GM18868 (cell line): Measurements from ENCODE around the gene PF4V1.

Experiments used
- ATAC-seq: cut with Tn5 transposase; IDR thresholded peaks from one replicate; pipeline ENCODE4 v1.9.1; 2021; ENCODE audit warnings: mild to moderate bottlenecking, moderate library complexity; ENCODE audit not compliant: unreplicated experiment

The PF4V1 gene

DNA sequence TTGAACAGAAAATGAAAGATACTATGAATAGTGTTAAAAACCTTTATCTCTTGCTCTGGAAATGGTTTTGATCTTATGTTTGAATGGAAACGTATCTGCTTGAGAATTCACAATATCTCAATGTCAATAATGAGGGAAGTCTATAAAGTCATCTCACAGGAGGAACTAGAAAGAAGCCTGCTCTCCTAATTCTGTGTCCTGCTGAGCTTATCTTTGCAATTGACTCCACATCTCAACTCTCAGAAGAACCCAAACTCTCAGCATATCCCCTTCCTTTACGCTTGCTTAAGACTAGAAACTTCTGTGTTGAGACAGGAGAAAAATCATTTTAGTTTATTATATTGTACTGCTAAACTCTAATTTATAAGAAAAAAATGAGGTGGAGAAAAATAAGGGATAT lies 8.3 kb upstream of the PF4V1 start:
- ATAC-seq = no peak

DNA sequence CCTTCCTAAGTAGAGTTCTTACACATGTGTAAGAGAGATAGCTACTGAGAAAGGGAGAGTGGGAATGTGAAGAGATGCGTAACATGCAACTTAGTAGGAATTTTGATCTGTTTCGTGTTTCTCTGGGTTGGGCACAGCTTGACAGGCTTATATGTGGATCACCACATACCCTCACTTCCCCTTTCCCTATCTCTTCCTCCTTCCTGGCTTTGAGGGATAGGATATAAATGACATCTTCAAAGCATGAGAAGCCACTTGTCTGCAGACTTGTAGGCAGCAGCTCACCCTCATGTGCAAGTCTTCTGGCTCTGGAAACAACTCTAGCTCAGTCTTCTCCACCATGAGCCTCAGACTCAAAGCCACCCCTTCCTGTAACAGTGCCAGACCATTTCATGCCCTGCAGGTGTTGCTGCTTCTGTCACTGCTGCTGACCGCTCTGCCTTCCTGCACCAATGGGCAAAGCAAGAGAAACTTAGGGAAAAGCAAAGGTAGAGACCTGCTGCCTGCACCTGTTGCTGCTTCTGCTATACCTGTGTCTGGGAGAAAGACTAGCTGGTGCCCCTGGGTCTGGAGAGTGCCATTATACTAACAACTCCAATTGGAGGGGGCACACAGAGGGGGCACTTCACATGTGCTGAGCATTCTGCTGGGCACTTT lies 5.4 kb upstream of the PF4V1 start:
- ATAC-seq = no peak

DNA sequence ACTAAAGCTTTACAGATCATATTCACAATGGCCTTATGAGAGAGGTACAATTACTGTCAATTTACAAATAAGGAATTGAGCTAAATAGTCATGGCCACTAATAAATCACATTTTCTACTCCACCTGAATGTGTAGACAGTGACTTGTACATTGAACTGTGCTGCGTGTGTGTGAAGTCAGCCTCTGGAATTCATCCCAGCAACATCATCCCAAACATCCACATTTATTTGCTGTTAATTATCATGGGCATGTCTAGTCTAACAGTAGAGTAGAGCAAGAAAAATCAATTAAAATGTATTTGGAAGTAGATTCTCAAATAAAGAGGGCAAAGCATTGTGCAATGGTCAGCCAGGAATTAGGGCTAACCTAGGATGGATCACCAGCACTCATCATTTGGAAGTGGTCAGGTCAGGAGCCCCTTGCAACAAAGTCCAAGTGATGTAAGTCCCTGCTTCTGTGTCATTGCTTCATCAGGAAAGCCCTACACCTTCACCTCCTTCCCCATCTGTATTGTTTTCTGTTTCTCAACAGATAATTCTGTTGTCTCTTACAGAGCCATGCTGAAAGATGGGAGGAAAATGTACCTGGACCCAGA lies 4.8 kb upstream of the PF4V1 start:
- no peak for ATAC-seq

DNA sequence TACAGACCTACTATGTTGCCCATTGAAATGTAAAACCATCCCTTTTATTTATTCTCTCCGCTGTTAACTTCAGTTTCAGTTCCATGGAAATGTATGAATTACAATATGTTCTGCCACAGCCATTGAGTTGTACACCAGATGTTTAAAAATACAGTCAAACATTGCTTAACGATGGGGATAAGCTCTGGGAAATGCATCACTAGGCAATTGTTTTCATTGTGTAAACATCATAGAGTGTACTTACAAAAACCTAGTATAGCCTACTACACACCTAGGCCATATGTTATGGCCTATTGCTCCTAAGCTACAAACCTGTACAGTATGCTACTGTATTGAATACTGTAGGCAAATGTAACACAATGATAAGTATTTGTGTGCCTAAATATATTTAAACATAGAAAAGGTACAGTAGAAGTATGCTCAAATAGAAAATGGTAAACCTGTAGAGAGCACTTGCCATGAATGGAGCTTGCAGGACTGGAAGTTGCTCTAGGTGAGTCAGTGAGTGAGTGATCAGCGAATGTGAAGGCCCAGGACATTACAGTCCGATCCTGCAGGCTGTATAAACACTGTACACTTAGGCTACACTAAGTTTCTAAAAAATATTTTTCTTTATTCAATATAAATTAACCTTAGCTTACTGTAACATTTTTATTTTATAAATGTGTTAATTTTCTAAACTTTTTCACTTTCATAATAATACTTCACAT lies 2.7 kb upstream of the PF4V1 start:
- ATAC-seq = no peak

DNA sequence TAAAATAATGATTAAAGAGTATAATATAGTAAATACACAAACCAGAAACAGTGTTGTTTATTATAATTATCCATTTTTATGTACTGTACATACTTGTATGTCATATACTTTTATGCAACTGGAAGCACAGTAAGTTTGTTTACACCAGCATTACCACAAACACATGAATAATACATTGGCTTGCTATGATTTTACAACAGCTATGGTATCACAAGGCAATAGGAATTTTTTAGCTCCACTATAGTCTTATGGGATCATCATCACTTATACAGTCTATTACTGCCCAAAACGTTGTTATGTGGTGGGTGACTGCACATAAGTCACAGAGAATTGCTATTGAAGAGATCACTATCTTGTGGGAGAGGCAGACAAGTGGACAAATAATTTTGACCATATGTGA lies 1.8 kb upstream of the PF4V1 start:
- no peak for ATAC-seq

DNA sequence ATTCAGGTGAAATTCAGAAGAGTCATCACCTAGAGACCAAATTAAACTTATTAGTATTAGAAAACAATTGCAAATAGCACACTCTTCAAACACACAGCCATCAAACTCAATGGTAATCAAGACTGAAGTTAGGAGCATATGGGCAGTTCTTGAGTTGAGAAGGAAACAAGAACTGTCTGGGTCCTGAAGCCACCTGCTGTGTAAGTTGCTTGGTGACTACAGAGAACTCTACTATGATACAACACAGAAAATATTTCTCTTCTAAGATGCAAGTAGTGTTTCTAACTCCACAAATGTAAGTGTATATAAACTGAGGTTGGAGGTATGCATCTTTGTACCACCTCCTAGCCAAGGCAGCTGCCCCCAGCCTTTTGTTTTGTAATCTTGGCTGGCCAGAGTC lies 325 bp upstream of the PF4V1 start:
- ATAC-seq = no peak

DNA sequence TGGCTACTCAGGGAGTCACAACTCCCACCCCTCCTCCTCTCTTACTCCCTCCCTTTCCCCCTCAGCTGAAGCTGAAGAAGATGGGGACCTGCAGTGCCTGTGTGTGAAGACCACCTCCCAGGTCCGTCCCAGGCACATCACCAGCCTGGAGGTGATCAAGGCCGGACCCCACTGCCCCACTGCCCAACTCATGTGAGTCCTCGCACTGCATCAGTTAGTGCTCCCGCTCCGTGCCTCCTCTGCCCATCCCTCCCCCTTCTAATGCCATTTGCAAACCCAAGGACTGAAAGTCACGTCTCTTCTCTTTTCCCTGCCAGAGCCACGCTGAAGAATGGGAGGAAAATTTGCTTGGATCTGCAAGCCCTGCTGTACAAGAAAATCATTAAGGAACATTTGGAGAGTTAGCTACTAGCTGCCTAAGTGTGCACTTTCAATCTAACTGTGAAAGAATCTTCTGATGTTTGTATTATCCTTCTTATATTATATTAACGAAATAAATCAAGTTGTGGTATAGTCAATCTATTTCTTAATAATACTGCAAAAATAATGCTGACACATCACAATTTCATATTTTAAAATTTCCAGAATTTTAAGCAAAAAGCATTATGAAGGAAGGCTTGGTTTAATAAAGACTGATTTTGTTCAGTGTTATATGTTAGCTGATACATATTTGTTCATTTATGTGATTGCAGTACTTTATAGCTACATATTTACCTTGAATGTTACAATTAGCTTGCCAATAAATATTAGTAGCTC lies 800 bp downstream of the PF4V1 start:
- ATAC-seq = no peak

DNA sequence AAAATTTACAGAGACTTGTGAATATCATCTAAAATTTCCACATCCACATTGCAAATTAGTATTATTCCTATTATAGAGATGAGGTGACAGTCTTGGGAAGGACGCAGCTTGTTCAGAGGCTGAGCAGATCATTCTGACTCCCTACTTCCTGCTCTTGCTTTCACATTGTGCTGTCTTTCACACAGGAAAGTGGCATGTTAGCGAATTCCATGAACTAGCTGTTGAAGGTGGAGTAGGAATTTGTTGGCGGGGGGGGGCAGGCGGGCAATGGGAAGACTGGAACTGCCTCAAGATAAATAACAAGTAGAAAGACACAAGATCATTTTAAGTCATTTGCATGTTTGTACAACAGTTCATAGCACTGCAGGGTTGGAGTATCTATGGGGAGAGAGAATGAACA lies 2.3 kb downstream of the PF4V1 start:
- no peak for ATAC-seq

DNA sequence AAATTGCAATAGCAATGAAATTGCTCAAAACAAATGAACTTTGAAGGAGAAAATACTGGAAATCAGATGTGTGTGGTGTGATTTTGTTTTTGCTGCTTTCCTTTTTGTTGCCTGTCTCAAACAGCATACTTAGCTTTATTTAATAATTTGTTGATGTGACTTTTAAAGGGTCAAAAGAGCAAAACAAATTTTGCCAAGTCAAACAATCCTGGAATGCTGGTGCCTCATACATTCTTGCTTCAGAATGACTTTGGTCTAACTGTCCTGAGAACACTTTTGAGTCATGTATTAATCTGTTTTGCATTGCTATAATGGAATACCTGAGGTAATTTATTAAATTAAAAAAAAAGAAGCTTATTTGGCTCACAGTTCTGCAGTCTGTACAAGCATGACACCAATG lies 3.4 kb downstream of the PF4V1 start:
- ATAC-seq = no peak

DNA sequence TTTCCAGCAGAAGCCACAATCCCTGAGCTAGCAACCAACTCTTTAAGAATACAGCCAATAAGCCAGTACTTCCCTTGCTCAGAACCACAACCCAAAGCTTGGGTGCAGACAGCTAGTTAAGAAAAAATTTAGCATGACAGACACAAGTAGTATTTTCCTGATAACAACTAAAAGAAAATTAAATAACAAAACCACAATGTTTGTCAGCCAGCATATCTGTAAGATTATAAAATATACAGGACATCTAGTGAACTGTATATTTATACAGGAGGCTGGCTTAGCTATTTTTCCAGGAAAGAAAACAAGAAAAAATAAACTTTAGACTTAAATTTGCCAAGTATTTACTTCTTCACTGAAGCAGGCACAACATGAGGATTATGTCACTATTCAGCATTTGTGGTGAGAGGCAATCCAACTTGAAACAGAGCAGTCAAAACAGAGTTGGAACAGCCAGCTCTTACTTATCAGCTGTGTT lies 6.6 kb downstream of the PF4V1 start:
- ATAC-seq = no peak

DNA sequence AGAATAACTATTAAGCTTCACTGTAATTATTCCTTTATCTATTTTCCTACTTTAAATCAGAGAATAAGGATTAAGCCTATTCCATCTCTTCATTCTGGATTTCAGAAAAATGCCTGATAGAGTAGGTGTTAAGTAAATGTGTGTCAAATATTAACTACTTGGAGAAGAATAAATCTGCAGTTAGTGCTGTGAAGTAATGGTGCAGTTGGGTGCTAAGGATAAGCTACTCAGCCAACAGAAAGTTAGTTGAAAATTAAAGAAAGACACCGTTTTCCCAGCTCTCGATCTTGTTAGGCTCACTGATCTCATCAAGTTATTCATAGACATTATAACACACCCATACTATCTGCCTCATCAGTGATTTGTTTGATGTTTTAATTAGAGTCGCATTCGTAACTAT lies 7.1 kb downstream of the PF4V1 start:
- no peak for ATAC-seq

DNA sequence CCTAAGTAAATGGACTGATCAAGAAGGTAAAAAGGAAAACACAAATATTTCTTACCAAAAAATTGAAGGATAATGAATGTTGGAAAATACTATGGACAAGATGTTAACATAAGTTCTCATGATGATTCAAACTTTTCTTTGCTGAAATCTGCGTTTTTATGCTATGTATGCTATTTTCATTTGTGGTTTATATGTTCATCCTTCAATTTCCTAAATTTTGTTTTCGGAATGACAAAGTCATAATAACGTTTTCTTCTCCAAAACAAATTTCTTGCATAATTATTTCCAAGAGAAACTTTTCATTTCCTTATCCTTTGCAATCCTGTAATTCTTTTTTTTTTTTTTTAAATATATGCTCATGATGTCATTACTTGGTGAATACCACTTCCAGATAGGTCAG lies 7.8 kb downstream of the PF4V1 start:
- no peak for ATAC-seq

DNA sequence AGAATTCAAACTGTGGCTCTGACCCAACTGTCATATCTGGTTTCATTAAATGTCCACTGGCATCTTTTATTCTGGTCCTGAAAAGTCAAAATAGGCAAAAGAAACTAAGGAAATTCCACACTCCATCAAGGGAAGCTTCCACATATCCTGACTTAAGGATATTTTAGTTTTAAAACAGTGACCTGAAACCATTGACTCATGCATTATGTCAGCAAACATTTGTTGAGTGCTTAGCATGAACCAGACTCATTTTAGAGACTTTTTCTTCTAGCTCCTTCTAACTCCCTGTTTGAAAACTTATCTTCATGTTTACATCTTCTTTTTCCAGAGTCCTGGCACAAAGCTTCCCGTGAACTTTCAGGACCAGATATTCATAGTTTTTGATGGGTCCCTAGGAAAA lies 9.2 kb downstream of the PF4V1 start:
- ATAC-seq = no peak

DNA sequence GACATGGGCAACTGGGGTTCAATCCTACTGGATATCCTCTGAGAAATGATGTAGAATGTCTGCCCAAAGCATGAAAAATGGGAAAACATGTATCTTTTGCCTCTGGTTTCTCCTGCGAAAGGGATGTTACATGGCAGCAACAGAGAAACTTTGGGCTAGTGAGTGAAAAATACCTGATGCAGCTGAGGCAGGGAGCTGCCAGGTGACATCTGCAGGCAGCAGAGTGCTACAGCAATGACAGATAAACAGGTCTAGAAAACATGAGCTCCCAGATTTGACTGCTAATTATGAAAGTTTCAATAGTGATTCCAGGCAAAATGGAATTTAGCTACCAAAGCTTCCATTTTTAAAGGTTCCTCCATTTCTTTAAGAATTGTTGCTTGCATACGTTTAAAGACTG lies 11.3 kb downstream of the PF4V1 start:
- no peak for ATAC-seq

DNA sequence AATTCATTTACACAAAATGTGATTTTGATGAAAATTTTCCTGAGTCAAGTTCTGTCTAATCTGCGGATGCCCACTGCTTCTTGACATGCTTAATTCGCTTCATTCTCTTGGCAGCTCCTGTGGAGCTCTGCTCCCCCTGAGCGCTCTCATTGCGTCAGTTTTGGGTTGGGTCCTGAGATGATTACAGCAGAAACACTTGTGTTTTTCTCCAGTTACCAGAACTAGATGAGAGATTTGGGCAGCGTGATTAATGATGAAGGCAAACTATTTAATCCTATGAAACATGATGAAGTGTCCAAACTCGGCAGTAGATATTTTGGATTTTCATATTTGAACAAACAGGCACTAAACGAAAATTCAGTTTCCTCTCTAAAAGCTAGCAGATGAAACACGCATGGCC lies 11.9 kb downstream of the PF4V1 start:
- no peak for ATAC-seq

DNA sequence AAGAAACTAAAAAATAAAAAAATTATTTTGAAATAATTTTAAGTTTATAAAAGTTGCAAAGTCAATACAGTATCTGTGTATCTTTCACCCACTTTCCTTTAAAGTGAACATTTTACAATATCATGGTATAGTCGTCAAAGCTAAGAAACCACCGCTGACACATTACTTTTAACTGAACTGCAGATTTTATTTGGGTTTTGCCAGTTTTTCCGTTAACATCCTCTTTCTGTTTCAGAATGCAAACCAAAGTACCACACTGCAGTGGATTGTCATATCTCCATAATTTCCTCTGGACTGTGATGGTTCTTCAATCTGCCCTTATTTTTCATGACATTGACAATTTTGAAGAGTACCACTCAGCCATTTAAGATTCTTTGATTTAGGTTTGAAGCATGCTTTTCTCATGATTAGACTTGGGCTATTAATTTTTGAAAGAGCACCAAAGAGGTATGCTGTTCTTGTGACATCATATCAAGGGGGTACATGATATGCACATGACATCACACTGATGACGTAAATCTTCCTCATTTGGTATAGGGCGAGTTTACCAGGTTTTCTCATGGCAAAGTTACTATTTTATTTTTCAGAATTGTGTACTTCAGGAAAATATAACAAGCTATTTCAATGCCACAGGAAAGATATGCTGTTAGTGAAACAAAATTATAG lies 12.5 kb downstream of the PF4V1 start:
- no peak for ATAC-seq

DNA sequence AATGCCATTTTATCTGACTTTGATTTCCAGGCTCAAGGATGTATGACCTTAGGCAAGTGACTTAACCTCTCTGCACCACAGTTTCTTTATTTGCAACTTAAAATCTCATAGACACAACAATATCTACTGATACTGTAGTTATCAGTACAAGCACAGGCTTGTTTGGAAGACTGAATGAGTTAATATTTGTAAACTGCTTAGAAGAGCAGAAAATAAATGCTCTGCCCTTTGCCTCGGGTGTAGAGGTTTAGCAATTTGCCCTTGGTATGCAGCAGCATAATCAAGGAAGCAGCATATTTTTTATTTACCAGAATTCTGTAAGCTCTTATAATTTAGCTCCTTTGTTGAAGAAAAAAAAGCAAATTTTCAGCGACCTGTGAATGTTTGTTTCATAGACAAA lies 13.2 kb downstream of the PF4V1 start:
- no peak for ATAC-seq

DNA sequence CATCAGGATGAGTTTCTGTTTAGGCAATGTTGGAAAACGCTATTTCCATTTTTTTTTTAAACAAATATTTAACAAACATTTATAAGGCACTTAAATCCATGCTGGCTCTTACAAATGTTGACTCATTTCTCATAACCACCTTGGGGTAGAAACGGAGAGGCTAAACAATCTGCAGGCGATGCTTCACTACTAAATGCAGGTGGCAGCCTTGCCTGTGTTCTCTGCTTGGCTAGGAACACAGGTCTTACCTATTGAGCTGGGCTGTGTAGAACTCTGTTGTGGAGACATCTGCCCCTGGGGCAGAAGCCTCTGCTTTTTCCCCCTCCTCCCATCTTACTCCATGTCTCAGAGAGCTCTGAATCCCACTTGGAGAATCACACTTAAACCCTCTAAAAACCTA lies 14.7 kb downstream of the PF4V1 start:
- no peak for ATAC-seq

DNA sequence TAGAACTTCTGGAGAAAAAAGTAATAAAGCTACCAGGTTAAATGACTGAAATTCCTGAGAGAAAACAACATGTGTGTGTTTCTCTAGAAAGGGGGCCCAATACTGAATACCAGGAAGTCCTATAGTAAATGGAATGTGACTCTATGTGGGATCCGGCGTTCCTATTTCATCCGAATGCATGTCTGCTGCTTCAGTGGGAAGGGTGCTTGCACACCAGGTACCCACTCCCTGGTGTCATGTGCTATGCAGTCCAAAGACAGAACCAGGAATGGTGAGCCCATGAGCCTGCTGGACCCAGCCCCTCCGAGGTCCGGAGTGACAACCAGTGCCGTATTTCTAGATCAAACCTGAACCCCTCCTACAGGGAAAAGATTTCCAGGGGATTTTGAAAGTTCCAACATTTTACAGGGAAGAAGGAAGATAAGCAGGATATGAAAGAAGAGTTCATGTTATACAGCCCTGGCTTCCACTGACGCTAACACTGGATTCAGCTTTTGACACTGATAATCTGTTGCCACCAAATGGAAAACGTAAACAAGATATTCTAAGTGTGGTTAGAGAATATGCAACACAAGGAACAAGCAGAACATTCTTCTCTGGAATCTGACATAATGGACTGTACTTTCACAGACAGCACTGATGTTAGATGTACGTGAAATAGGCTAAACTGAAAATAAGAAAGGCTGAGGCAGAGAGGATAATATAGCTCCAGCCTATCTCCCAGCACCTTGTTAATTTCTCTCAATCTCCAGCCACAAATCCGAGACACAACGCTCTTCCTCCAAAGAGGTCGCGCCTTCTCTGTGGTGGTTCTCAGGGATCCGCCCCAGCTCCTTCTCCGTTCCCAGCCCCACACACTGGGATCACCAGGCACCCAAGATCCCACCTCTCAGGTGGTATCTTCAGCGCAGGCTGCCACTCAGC lies 15.4 kb downstream of the PF4V1 start:
- ATAC-seq = no peak
